Stimulated activated CD4-positive, alpha-beta T cell treated with anti-CD3 and anti-CD28 coated beads, TNF-alpha, amount 100 ng/mL, for 4 hours (primary cell): ENCODE results near the gene AK9.
"Not testable (repeated sequence)": the region's sequence is repeated elsewhere in the genome, so short reads cannot be mapped to it uniquely, and the experiment has no call there.

ENCODE experiments used
- DNase-seq, 3 experiments: peaks; one replicate each; pipeline ENCODE4 v3.0.0-alpha.2; 2020; ENCODE audit warnings: low read depth in 3 of 3

Gene AK9

DNA sequence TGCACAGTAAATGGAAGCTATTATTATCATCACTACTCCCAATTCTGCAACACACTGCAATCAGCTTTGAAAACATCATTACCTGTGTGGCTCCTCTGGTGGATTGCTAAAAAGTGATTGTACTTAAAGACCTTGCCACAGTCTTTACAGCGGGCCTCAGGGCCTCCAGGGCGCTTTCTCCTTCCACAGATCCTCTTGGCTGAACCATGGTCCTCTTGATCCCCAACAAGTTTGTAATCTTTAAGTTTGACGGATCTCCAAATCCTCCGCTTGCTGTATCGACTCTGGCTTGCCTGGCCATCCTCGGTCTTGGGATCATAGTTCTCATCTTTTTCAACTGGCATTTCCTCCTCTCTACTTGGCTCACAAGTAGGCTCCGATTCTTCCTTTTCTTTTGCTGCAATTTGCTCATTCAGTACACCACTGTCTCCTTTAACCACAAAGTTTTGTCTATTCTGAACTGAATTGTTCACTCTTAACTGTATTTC lies 210.0 kb downstream of the AK9 start:
- DNase-seq = no peak

DNA sequence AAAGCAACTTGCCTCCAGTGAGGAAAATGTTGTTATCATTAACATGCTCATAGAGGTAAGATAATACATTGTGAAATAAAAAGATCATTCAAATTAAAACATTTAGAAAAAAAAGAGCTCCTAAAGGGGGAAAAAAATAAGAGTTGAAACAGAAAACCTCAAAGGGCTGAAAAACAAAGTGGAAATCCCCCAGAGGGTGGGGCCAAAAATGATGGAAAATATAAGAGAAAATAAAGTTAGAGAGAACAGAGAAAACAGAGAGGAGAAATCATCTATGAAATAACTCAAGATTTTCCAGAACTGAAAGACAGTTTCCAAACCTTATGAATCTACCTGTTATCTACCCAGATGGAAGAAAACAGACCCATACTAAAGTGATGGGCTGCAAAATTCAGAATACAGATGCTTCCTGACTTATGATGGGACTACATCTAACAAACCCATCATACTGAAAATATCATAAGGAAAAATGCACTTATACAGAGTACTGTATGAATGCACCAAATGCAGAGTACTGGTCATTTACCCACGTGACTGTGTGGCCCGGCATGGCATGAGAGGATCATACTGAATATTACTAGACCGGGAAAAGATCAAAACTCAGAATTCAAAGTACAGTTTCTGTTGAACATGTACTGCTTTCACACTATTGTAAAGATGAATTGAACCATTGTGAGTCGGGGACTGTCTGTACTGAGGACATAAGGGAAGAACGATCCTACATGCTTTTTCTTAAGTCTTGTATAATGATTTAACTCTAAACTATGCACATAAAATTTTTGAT lies 212.0 kb downstream of the AK9 start:
- DNase-seq = no peak

DNA sequence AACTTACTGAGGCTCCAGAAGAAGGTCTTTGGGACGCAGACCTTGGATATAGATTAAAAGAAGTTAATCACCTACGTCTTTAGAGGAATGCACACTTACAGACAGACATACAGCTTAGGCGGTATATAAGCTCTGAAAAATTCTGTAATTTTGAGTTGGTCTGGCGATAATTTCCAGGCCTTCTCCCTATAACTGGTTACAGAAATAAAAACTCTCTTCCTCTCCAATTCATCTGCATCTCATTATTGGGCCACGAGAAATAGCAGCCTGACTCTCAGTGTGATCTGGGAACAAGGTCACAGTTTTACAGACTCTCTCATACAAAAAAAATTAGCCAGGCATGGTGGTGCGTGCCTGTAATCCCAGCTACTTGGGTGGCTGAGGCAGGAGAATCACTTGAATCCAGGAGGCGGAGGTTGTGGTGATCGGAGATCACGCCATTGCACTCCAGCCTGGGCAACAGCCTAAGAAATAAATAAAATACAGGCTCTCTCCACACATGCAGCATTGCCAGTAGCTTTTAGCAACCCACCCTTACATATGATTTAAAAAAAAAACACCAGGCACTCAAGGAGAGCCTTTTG lies 212.7 kb downstream of the AK9 start:
- no peak for DNase-seq

DNA sequence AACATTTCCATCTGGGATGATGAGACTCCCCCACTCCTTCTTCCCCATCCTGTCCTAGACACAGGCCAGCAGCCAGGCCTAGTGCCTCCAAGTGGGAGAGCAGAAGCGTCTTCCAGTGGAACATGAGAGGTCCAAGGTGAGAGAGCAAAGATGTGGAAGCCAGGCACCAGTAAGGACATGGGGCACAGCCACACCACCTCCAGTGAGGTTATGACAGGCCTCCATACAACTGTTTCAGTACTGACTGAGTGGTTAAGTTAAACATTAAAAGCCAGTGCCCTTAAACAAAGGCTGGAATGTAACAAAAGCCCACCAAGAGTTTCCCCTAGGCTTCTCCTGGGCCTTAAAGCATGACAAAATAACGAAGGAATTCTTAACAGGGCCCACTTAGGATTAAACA lies 213.3 kb downstream of the AK9 start:
- no peak for DNase-seq

DNA sequence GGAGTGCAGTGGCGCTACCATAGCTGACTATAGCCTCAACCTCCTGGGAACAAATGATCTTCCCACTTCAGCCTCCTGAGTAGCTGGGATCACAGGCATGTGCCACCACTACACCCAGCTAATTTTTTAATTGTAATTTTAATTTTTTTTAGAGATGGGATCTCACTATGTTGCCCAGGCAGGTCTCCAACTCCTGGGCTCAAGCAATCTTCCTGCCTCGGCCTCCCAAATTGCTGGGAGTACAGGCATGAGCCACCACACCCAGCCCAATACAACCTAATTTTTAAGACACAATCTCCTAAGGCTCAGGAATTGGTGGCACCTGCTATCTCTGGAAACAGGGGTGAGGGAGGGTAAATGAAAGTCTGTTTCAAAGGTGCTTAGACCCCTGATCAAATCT lies 213.8 kb downstream of the AK9 start:
- DNase-seq = no peak

DNA sequence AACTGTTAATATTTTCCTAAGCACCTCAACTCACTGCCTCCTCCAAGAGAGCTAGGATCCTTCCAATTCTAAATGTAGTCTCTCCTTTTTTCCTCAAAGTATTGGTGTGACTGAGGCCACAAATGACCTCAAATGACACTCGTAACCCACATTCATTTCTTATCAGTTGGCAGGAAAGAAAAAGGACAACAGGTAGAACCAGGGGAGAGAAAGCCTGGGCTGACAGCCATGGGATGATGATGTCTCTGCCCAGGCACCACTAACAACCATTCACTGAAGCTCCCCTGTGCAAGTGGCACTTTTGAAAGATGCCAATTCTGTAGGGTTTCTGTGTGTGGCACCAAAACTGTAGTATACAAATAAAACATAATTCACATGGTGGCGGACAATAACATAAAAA lies 215.4 kb downstream of the AK9 start:
- DNase-seq = no peak

DNA sequence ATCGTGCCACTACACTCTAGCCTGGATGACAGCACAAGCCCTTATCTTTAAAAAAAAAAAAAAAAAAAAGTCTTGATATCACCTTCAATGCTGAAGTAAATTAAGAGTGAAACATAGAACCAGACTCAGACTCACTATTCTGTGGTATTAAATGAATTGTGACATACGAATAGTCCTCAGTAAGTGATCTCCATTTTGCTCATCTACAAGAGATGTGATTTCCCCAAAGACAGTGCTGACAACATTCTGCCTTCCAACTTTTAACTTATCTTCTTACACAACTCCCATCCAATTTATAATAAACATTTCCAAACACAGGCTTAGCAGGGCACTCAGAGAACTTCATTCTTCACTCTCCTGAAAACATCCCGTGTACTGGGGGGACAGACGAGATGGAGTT lies 216.0 kb downstream of the AK9 start:
- DNase-seq = no peak

DNA sequence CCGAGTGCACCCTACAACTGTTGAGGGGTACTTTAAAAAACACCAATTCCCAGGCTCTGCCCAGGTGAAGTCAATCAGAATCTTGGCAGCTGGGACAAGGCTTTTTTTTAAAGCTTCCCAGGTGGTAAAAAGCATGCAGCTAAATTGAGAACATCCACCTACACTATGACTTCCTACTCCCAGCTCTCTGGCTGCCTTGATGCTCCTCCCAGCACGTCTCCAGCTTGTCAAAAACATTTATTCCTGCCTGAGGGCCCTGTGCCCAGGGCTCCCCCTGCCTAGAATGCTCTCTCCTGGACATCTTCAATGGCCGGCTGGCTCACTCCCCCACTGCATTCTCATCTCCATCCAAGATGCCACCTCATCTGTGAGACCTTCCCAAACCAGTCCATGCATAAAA lies 217.9 kb downstream of the AK9 start:
- no peak for DNase-seq

DNA sequence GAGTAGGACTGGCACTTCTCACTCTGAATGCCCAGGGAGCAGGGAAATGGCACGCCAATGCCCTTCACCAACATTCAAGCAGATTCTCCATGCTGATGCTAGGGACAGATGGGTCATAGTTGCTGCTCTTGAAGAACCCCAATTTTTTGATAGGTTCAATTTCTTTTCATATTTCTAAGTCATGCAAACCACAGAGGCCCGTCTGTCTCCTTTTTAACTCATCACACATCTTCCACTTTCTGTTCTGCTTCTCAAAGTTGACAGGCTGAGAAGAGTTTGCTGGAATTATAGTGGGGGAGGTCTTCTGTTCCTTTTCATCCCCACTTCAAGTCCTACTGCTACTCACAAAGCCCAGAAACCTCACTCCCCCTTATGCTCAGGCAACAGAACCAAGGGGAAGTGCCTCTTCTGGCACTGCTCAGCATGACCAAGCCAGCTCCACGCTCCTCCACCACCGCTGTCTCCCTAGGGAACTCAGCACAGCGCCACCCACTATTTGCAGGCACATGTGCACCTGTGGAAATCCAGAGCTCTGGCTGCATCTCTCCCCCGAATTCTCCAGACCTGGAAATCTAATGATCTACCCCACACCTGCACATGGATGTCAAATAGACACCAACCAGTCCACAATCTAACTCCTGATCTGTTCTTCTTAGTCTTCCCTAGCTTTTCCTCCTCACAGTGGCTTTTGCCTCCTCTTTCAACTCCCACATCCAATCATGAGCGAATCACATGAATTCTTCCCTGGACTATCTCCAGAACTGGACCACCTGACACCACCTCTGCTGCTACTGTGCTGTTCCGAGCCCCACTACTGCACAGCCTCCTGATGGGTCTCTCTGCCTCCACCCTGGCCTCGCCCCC lies 218.6 kb downstream of the AK9 start:
- no peak for DNase-seq

DNA sequence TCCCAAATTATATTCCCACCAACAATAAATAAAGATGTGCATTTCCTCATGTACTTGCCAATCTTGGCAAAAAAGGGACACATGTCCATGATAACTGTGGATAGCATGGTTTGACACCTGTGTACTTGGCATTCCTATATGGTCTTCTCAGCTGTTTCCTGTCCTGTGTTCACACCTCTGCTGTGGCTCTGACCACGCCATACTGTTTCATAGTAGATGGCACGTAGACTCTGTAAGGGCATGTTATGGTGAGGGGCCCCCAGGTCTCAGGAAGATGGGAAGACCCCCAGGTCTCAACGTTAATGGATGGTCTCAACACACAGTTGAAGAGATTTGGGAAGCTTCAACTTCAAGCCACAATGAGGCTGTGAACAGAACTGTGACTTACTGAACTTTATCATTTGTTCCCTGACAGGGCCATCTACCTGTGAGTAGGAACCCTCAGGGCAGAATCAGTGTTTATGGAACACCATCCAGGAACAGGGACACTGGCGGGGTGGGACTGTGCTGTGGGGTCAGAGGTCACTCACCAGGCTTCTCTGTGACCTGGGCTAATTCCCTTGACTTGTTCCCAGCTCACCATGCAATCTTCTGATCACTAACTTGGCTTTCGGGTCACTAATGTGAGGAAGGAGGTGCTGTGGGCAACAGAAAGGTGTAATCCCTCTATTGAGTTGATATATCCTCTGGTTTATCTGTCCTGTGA lies 219.7 kb downstream of the AK9 start:
- DNase-seq = no peak

DNA sequence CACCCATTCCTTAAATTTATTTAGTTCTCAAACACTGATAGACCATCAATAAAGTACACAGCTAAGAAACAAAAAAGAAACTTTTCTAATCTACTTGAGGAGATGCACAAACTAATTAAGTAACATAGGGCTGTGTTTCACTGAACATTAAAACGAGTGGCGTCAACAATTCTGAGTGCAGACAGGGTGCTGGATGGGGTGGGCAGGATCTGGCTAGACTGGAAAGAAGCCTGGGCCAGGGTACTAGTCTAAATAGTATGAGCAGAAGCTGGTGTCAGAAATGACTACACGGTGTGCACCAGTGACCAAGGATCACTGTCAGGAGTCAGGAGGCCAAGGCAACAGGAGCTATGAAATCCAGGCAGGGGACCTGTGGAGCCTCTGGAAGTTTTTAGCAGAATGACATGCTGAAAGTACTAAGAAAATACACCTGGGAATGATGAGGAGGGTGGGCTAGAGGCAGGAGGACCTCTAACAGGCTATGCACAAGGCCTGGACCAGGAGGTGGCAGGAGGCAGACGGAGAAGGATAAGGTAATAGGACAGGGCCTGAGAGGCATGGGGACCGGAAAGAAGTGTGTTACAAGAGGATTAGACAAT lies 221.3 kb downstream of the AK9 start:
- no peak for DNase-seq

DNA sequence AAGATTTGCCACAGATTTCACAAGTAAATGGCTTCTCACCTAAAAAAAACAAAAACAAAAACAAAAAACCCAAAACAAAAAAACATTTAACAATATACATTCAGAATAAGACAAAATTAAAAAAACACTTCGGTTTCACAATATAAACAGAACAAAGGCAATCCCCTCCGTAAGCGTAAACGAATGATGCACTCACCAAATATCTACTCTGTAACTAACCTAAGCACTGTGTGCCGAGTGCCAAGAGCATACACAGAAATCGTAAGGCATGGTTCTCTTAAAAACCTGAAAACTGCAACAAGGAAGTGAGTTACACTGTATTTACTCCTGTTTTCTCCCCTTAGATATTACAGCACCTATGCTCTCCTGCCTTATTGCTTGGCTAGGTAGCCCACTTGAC lies 223.3 kb downstream of the AK9 start:
- no peak for DNase-seq

DNA sequence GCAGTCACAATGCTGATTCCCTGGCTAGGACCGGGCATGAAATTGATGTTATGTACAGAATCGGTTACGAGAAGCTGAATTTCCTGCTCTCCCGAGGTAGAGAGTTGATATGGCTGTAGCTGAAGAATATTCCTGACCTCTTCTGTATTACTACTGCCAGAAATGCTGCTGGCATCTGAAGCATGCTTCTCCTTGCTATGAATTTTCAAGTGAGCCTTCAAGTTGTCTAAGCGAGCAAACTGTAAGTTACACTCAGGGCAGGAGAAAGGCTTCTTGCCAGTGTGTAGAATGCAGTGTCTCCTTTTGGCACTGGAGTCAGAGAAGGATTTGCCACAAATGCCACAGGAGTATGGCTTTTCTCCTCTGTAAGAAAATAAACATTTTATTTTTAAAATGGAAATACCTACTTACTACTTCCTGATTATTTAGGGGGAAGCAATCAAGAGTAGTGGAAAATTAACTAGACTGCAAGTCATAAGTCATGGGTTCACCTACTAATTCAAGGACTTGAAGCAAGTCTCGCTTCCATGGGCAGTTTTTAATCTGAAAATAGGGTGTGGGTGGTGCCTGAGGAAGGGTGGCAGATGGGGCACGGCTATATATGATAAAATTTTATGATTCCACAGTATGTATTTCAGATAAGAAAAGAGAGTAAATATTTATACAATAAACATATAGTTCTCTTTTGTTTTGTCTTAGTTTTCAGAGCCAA lies 224.6 kb downstream of the AK9 start:
- no peak for DNase-seq

DNA sequence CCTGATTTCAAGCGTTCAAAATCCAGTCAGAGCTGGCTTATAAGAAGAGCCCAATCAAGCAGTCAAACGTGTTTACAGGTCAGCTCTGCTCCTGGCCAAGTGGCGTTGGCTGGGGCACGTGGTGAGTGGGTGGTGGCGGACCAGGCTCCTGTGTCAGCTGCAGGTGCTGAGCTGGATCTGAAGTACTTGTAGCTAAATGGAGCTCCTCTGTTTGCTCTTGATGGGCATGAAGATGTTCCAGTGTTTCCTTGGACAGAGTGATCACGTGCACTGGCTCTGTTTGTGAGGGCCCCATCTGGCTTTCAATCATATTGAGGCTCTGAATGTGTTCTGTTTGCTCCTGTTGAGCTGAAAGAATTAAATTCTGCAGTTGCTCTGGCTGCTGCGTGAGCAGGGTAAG lies 225.2 kb downstream of the AK9 start:
- DNase-seq = no peak

DNA sequence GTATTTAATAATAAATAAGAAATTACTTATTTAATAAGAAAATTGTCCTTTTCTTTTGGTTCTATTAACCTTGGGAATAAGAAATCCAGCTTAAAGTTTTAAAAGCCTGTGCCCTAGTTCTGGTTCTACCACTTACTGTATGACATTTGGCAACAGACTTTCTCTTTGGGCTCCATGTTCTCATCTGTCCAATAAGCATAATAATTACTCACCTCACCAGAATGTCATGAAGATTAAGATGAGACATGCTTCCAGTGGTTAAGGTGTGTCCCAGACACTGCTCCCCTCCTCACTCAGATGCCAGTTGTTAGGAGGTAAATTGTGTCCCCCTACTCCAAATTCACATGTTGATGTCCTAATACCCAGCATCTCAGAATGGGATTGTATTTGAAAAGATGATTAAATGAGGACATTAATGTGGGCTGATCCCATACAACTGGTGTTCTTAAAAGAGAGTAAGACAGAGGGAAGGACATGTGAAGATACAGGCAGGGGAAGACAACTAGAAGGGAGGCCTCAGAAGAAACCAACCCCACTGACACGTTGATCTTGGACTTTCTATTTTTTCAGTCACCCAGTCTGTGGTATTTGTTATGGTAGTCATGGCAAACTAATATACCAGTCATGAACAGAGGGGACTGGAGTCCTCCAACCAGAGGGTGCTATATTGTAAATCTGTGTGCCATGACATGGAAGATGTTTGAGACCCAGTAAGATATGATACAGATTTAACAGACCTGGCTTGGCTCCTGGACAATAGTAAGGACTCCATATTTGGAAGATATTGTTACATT lies 229.1 kb downstream of the AK9 start:
- DNase-seq = no peak

DNA sequence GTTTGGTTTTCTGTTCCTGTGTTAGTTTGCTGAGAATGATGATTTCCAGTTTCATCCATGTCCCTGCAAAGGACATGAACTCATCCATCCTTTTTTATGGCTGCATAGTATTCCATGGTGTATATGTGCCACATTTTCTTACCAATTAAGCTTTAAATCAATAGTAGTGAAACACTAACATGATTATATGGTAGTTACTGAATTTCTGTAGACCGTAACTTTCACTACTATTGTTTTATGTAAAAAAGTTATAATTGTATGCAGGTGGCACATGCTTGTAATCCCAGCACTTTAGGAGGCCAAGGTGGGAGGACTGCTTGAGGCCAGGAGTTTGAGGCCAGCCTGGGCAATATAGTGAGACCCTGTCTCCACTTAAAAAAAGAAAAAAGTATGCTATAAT lies 229.8 kb downstream of the AK9 start:
- DNase-seq = not testable (repeated sequence)

DNA sequence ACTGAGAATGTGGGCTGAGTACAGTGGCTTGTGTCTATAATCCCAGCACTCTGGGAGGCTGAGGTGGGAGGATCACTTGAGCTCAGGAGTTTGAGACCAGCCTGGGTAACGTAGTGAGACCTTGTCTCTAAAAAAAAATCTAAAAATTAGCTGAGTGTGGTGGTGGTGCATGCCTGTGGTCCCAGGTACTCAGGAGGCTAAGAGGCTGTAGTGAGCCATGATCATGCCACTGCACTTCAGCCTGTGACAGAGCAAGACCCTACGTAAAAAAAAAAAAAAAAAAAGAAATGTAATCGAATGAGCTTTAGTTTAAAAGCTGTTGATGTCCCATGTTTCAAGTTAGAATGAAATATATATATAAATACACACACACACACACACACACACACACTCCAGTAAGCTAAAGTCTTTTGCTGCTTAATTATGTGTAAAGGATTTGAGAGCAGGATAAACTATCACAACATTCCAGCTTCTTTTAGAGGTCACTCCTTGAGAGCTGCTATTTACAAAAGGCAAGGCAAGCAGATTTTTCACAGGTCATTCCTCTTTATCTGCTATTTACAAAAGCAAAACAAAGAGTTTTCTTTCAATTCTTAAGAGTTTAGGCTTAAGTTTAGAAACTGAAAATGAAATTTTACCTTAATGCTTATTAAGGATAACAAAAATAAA lies 230.7 kb downstream of the AK9 start:
- no peak for DNase-seq

DNA sequence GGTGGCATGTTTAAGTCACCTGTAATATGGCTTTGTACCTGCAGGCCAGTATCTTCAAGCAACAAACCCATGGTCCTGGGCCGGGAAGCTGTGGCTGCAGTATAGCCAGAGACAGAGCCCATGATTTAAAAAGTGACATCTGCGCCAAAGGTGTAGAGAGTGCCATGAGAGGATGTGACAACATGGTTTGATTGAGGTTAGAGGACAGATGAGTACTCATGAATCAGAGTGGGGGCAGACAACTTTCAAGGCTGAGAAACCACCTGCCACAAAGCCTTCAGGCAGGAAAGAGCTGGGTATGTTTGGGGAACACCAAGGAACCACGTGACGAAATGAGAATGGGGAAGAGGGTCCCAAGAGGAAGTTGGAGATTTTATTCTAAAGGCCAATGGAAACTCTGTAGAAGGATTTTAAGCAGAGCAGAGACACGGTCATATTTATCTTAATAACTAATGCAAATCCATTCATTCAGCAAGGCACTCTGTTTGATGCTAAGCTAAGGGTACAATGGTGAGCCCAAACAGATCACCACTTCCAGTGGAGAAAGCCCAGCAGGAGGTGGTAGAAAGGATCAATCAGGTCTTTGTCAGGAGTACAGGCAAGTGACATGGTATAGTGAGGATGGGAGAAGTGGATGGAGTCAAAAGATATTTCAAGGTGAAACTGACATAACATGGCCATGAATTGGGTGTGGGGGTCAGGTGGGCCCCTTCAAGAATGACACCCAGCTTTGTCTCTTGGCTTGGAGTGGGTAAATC lies 232.0 kb downstream of the AK9 start:
- no peak for DNase-seq

DNA sequence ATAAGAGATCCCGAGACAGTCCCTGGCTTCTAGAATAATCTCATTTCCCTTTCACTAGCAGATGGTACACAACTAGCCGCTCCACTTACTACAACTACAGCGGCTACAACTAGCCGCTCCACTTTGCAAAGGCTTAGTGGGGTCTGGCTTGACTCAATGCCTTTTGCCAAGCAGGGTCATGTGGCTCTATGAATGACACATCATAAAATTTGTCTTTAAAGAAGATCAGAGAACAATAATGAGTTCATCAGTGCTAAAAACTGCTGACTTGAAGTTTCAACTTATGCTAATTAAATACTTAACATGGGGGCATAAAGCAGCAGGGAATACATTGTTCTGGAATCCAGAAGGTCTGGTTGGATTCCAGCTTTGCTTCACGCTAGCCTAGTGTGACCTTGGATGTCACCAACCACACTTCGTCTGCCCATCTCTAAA lies 233.4 kb downstream of the AK9 start:
- no peak for DNase-seq
